Midbrain (tissue), 1 donor: ENCODE data around the gene ARID1B.

Experiments
- DNase-seq: peaks from one replicate; lab custom pipeline; 2025; lab: John Stamatoyannopoulos, UW

ARID1B gene

DNA sequence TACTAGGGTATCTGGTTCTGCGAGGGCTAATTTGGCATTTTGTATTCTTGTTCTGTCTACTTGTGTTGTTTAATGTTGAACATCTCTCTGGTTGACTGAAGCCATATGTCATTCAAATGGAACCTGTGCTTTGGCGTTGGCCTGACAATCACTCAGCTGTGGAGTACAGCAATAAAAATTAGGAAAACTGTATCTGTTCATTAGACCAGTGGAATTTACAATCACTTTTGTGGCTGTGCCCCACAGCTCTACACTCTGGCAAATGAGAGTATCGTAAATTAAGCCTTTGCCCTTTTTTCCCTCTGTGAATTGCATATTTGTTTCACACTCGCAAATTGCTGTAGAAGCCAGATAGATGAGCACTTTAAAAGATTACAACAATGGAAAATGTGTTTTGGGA, 102.0 kb downstream of the ARID1B start:
- DNase-seq = no peak

DNA sequence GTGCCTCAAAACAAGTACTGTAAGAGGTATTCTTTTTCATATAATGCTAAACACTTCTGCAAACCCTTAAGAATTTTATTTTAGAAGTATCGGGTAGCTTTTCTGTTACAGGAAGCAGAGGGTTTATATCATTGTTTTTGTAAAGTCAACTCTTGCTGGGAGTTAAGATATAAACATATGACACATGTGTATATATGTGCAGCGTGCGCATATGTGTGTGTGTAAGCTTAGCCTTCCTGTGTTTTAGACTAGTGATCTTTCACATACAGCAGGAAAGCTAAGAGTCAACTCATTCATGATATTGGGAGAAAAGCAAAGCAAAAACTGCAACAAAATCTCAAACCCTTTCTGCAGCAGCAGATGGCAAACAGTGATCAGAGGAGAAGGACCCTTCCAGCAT, 102.4 kb downstream of the ARID1B start:
- DNase-seq = no peak

DNA sequence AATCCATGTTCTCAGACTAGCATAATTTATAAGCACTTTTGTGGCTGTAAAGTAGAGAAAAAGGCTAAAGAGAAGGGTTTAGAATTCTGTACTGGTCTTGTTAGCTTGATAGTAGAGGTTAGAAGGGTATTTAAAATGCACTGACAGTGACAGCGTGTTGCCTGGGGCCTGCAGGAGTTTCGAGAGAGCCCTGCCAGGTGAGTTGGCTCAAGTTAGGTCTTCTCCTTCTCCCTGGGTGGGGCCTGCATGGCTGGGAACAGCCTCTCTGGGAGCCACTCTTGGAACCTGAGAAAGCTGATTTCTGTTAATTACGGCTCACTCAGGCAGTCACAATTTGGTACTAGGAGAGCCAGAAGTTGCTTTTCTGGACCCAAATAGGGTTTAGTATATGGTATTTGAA, 103.7 kb downstream of the ARID1B start:
- DNase-seq = no peak

DNA sequence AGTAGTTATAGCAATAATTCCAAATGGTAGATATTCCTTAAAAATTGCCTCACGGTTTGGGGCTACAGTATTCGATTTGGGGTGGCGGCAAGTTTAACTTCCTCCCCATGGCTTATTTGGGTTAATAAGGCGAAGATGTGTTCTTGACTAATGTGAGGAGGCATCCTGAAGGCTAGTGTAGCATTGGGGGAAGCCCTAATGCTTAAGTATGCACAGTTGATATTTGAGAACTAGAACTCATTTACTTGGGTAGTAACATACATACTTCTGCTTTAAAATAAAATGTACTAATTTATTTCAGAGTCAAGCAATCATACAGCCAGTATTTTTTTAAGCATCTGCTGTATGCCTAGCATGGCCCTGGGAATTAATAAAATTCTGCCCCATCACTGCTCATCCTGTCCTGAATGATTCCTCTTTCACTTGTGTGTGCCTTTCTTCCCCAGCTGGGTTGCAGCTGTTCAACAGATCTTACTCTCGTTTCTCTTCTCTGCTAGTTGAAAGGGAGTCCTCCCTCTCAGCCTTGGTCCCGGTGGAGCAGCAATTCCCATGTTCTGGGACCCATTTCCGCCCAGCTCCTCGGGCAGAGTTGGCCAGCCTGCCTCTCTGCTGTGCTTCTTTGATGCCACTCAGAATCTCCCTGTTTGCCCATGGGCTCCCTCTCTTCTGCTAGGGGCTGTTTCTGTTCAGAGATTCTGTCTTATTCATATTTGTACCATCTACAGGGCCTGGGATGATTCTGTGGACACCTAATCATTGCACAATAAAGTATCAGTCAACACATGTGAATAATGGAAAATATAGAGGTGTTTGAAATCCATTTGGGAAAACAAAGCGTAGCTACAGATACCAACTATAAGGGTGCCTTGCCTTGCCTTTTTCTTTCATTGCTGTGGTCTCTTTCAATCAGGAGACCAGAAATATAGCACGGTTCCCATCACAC, 104.8 kb downstream of the ARID1B start:
- no peak for DNase-seq

DNA sequence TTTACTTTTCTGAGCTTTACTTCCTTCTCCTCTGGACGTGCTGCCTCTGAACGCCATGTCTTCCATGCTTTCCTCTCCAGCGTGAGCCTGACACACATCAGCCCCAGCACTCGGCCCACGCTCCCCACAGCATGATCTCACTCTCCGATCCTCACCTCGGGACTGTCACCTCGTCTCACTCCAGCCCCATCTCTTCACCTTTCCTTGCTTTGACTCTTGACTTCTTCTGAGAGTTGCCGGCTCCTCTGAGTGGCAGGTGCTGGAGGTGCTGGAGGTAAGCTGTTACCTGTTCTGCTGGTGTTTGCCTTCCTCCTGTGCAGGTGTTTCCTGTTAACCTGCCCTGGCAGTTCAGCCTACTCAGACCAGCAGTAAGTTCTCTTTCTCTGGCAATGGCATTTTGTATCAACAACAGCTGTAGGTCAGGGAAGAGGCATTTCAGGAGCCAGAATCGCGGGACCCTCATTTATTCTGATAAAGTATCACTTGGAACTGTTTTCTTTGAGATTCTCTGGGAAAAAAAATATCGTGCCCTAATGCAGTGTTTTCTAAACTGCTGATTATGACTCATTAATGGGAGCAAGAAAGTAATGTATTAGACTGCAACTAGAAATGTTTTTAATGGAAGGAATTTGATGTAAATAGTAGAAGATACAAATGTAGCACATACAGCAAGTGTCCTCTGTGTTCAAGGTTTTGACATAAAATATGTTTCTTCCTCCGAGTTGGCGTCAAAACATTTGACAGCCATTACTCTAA, 106.5 kb downstream of the ARID1B start:
- DNase-seq = no peak

DNA sequence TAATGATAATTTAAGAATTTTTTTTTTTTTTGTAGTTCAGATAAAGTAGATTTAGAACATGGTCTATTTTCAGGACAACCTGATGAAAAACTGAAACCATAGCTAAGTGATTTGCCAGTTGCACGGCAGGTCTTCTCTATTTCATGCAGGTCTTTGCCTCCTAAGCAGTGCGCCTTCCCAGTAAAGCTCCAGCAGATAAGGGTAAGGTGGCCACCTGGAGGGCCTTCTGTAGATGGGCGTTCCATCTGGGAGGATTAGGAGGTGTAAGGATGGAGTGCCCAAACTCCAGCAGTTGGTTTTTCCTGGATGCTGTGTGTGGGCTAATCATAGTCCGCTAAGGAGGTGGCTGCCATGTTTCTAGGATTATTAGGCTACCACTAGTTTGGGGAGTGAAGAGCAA, 107.1 kb downstream of the ARID1B start:
- DNase-seq = no peak

DNA sequence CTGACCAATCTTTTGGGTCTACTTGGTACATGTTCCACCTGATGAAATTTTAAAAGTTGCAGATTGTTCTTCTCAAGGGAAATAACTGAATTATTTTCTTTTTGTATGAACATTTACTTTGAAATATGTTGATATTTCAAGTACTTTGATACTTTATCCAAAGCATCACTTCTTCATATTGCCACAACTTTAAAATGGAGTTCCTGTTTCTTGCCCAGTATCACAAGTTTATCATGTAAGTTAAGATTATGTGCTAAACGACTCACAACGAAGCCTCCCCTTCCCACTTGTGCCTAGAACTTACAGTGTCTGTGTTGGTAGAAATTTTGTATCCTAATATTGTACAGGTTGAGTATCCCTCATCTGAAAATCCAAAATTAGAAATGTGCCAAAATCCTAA, 108.4 kb downstream of the ARID1B start:
- no peak for DNase-seq

DNA sequence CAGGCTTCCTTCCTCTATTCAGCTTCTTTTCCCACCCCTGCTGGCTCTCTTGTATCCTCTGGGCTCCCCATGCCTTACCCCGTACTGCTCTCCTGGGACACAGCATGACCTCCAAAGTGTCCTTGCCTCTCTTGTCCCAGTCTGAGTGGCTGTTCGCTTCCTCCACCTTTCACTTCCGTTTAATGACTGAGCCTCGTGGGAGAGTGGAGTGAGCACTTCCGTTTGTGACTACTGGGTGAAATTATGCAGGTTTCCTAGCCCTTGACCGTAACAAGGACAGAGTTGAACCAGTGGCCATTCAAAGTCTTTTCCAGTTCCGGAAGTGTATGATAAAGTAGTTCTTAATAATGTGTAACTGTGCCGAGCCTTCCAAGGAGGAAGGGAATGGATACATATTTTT, 109.2 kb downstream of the ARID1B start:
- no peak for DNase-seq

DNA sequence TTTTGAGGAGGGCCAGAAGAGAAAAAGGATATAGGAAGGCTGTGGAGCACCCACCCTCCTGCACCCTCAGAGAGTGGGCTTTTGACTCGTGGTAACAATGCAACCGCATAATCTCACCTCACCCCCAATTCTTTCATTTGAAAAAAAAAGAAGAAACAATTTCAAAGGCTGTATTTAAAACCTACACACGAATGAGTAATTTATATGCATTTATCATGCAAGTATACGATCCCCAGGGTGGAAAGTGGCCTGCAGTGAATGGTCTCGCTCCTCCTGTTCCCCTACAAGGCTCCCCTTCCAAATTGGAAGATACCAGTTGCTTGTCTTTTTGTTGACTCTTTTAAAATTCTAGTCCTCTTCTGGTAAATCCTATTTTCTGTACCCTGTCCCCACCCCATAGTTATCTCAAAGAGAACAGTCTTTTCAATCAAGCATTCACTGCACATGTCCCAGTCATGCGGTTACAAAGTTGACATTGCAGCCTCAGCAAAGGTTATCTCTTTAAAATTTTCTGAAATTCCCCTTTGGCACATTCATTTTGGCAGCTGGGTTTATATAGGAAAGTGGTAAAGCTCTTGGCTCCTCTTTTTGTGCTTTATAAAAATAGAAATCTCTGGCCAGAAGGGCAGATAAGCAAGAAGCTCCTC, 110.6 kb downstream of the ARID1B start:
- no peak for DNase-seq

DNA sequence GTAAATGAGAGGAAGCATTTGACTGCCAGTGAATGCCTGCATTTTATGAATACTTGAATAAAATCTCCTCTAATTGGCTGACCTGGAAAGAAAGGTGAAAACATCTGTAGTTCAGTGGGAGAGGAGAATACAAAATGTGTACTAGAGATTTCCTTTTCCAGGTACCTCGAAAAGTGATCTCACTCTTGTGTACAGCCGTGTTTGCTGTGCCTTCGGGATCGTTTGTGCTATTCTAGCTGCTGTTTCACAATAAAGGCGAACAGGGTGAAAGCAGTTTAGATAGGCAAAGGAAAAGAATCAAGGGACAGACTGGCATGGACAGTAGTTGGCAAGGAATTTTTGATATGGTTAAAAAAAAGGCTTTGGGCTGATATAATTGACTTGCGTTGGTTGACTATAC, 112.3 kb downstream of the ARID1B start:
- no peak for DNase-seq

DNA sequence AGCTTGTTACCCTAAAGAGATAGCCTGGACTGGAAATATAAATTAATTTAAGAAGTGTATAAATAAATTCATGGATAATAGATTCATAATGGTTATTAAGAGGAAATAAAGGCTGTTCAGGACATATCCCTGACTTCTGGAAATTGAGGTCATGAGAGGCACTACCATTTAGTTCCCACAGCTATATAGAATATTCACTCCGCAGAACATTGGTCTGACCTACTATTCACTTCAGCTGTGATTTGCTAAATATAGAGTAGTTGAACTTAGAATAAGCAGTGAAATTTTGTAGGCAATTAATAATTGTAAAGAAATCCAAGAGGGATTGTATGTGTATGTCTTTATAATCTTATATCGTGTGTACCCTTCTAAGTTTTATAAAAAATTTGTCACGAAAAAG, 112.8 kb downstream of the ARID1B start:
- DNase-seq = no peak

DNA sequence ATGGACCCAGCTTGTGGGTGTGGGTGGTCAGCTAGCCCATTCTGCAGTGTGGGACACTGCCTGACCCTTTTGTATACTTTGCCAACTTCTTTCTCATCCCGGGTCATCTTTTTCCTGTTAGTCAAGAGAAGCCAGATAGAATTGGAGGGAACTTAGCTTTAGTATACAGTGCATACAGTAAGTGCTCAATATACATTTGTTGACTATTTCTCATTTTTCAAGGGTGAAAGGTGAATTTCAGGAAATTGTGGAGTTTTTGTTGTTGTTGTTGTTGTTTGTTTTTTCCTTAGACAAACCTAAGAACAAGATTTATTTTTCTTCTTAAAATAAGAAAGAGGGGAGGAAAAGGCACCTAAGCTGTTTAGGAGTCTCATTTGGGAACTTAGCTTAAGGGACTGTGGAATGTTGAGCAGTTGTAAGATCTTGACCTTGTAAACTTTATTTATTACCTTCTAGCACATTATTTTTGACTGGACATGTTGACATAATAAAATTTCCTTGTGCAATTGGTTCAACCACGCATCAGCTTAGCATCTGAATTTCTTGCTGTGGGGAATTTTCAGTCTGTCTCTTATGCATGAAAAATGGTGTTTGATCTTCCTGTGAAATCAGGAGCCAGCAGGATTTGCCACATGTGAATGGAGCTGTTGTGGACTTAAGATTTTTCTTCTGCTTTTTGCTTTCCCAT, 113.6 kb downstream of the ARID1B start:
- DNase-seq = no peak

DNA sequence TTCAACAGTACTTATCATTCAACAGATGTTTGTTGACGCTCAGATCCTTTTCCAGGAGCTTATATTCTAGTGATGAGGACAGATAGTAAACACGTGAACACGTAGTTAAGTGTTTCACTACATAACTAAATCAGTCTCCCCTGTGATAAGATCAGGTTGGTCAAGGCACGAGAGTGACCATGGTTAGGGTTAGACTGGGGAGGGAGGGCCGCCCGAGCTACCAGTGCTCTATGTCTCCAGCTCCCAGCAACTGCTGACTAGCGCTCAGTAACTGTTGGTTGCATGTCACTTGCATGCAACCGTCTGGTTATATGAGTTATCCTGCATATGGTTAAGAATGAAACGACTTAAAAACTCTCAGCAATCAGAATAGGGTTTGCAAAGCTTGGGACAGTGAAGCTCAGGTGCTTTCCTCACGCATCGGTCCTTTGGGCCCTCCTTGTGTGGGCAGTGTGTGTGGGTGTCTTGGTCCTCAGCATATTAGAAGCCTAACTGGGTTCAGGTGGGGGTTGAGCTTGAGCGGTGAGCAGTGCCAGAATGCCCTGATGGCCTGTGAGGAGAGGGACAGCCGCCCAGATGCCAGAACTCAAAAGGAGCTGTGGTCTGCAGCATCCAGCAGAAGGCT, 120.8 kb downstream of the ARID1B start:
- no peak for DNase-seq

DNA sequence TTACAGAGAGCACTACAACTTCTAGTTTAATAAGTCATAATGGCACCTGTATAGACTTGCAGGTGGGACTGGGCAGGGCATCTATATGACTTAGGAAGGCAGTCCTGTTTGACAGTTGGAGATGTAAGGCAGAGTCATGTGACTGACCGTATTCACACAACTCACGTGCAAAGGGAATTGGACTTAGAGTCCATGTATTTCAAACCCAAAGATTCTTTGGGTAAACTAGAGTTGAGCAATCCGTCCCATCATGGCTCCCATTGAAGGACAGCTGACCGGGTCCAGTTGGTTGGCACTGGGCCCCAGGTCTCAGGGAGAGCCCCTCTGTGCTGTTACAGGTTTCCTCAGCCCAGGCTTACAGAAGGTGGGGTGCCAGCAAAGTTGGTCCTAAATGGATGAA, 121.9 kb downstream of the ARID1B start:
- no peak for DNase-seq

DNA sequence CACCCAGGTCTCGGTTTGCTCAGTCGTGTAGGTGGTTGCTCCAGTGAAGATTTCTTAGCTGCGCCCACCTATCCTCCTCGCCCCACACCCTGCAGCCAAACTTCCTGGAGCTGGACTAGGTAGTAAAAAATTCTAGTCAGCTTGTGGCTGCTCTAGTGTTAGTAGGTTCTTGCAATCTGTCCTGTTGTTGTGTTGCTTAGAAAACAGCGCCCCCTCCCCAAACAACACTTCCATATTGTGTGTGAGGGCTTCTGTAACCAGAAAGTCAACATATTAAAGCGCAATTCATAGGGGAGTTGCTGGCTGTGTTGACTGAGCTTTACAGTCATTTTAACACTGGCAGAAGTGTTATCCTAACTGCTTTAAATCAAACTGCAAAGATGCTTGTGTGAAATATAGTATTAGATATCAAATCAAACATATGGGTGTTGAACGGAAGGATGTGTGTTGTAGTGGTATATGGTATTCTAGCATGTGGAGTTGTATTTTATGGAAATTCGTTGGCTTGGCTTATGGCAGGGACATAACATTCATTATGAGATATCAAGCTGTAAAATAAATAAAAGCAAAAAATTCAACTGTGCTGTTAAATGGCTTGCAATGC, 122.5 kb downstream of the ARID1B start:
- DNase-seq = no peak

DNA sequence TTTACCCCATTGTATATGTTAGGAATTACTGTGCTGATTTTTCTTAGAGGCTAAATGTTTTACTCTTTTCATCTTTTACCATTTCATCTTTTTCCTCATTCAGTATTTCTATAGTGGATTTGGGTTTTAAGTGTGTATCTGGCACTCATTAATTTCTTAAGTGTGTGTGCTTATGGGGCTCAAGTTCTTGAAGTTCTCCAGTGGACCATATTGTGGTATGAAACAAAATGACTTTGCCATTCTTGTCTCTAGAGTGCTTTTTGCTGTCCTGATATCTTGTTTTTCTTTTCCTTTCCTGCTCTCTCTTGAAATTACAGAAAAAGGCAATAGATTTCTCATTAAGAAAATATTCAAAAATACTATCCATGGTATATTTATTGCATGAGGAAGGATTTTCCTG, 123.1 kb downstream of the ARID1B start:
- DNase-seq = no peak

DNA sequence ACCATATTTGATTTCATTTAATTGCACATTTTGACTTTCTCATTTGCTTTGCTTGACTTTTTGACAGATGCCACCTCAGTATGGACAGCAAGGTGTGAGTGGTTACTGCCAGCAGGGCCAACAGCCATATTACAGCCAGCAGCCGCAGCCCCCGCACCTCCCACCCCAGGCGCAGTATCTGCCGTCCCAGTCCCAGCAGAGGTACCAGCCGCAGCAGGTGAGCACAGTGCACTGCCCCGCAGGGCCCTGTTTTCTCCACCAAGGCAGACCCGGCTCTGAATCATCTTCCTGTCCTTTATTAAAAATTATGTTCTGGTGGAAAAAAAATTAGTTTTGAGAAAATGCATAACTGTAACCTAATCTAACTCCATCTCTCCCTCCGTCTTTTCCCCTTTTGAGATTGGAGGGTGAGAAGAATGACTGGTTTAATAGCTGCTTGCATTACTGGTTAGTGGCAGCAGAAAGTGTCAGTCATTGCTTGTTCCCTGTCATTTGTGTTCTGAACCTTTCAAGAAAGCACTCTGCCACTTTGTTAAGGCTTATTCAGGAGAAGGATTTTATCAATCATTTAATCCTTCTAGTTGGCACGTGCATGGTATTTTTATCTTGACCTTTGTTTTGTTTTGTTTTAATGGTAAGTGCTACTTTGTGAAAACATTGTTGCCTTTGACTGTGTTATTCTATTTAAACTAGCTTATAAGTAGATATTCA, 124.3 kb downstream of the ARID1B start:
- DNase-seq = no peak

DNA sequence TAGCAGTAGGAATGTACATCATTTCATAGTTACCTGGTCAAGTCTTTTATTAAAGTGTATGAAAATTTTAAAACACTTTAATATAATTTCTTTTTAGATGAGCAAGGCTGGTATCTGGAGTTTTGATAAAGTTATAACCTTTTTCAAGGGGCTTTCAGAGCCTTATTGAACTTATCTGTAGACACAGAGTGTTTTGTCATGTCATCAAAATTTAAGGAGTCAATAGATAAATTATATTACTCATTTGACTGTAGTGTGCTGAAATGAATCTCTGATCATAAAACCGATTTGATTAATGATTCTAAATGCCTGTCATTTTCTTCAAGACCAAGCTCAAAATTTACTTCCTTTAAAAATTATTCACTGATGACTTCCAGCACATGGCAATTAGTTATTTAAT, 125.6 kb downstream of the ARID1B start:
- no peak for DNase-seq

DNA sequence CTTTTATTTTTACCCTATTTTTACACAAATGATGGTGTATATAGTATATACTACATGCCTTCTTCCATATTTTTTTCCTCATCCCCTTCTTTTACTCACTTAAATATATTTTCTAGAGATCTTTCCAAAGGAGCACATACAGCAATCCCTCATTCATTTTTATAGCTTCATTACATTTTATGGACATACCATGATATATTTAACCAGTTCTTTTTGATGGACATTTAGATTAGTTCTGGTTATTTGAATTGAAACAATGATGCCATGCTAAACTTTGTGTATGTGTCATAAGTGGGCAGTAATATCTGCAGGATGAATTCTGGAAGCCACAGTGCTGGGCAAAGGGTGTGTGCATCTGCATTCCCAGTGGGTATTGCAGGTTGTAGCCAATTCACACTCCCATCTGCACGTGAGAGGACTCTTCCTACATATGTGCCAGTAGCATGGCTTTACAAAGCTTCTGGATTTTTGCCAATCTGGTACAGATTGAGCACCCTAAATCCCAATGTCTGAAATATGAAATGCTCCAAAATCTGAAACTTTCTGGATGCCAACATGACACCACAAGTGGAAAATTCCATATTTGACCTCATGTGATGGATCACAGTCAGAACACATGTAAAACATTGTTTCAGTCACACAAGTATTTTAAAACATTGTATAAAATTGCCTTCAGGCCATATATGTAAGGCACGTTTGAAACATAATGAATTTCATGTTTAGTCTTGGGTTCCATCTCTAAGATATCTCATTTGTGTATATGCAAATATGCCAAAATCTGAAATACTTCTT, 127.2 kb downstream of the ARID1B start:
- no peak for DNase-seq

DNA sequence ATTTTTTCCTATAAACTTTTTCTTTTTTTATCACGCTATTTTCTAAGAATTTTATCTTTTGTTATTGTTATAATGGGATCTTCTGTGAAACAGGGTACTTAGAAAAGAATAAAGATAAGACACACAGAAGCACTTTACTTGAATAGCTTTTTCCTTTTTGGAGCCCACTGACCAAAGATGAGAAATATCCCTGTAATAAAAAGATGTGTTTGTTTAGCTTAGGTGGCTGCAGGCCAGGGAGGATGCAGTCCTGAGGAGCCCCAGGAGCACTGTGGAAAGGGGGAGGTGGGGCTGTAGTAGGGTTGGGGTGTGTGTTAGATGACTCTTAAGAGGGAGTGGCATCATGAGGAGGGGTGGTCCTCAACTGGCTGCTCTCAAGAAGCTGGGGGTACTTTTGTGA, 128.6 kb downstream of the ARID1B start:
- no peak for DNase-seq
